ENCODE results near the gene C2orf78.

The C2orf78 gene

DNA sequence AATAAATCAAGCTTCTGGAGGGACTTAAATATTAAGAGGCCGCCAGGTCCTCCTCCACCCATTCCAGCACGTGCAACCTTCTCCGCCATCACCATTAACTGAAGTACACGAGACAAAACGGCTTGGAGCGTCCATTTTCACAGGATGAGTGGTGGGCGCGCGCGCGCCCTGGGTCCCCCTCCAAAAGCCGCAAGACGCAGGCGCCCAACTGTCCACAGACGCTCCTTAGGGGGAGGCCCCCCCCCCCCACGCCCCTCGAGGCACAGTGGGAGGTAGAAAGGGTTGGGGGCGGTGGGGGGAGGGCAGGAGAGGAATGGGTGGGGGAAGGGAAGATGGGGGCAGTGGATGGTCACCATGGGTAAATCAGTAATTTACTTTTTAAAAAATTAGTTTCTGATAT is 34.3 kb downstream of the C2orf78 start:
- Histone ChIP-seq H3K4me1 (no peaks in the 10 kb centered on the region), H3K27ac (no peak overlapping the region), H3K79me2 (no peaks in the 10 kb centered on the region), H3K36me3 (ENCODE audit: control insufficient read depth, insufficient read depth, low read length) (no peaks in the 10 kb centered on the region), H3K9ac (no peak overlapping the region), H3K4me2 (ENCODE audit: low read length) (no peak overlapping the region), H3K27me3 (ENCODE audit: control insufficient read depth, insufficient read depth, low read length) (no peaks in the 10 kb centered on the region), H2AFZ (no peak overlapping the region), H3K9me3 (ENCODE audit: control insufficient read depth, low read length) (no peaks in the 10 kb centered on the region), H3K4me3 (ENCODE audit: low read depth, low read length) (no peak overlapping the region)
- no peak for TF ChIP-seq CTCF (IDR thresholded peaks at IDR 0.05)

DNA sequence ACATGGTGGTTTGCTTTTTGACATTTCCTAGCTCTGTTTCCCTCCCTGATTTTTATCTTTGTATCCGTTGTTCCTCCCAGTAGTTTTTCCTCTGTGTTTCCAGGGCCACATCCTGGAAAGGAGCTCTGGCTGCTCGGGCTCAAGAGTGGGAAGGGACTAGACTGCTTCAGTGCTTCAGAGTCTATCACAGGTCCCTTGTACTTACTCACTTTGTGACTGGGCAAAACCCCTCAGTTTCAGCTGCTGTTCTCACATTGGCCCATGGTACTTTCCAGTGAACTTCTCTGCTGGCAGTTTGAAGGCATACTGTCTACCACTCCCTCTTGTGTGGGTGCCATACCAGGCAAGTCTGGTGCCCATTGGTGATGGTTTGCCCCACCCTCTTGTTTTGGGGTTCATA is 37.2 kb downstream of the C2orf78 start:
- Histone ChIP-seq H3K4me2 (ENCODE audit: low read length) (no peak overlapping the region), H2AFZ (no peak overlapping the region), H3K4me1 (no peaks in the 10 kb centered on the region), H3K79me2 (no peaks in the 10 kb centered on the region), H3K27me3 (ENCODE audit: control insufficient read depth, insufficient read depth, low read length) (no peaks in the 10 kb centered on the region), H3K27ac (no peak overlapping the region), H3K9ac (no peak overlapping the region), H3K9me3 (ENCODE audit: control insufficient read depth, low read length) (no peaks in the 10 kb centered on the region), H3K36me3 (ENCODE audit: control insufficient read depth, insufficient read depth, low read length) (no peaks in the 10 kb centered on the region), H3K4me3 (ENCODE audit: low read depth, low read length) (no peak overlapping the region)
- TF ChIP-seq CTCF (IDR thresholded peaks at IDR 0.05): no peak

DNA sequence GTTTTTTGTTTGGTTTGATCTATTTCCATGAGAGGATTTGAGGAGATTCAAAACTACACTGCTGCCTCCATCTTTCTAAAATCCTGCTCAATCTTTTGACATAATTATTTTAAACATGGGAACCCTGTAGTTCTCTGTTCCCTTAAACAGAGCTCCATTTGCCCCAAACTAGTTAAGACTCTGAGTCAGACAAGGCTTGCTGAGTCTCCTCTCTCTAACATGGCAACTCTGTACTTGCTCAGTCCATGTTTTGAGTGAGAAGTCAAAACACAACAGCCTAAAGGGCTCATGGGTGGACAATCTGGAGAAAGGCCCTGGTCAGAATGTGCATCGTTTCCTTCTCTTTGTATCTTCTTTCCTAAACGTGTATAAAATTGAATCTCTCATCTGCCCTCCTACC is 37.7 kb downstream of the C2orf78 start:
- H3K4me1 ChIP-seq: no peaks in the 10 kb centered on the region
- H3K79me2 ChIP-seq: peaks cover 3% of the 10 kb centered on the region
- H3K9ac ChIP-seq: no peak overlapping the region
- H2AFZ ChIP-seq: no peak overlapping the region
- no peak overlapping the region for H3K4me3 ChIP-seq (ENCODE audit: low read depth, low read length)
- no peaks in the 10 kb centered on the region for H3K9me3 ChIP-seq (ENCODE audit: control insufficient read depth, low read length)
- no peak overlapping the region for H3K4me2 ChIP-seq (ENCODE audit: low read length)
- no peaks in the 10 kb centered on the region for H3K27me3 ChIP-seq (ENCODE audit: control insufficient read depth, insufficient read depth, low read length)
- no peak for TF ChIP-seq CTCF (IDR thresholded peaks at IDR 0.05)
- no peaks in the 10 kb centered on the region for H3K36me3 ChIP-seq (ENCODE audit: control insufficient read depth, insufficient read depth, low read length)
- no peak overlapping the region for H3K27ac ChIP-seq

GRCh38 chr2:73822276-73822675 is 38.3 kb downstream of the C2orf78 start:
- H3K27me3 ChIP-seq (ENCODE audit: control insufficient read depth, insufficient read depth, low read length): no peaks in the 10 kb centered on the region
- no peak overlapping the region for H3K4me3 ChIP-seq (ENCODE audit: low read depth, low read length)
- TF ChIP-seq CTCF (IDR thresholded peaks at IDR 0.05): no peak
- H3K36me3 ChIP-seq (ENCODE audit: control insufficient read depth, insufficient read depth, low read length): no peaks in the 10 kb centered on the region
- no peaks in the 10 kb centered on the region for H3K4me1 ChIP-seq
- no peak overlapping the region for H3K4me2 ChIP-seq (ENCODE audit: low read length)
- peaks cover 3% of the 10 kb centered on the region for H3K79me2 ChIP-seq
- H2AFZ ChIP-seq: no peak overlapping the region
- H3K9ac ChIP-seq: no peak overlapping the region
- H3K27ac ChIP-seq: no peak overlapping the region
- no peaks in the 10 kb centered on the region for H3K9me3 ChIP-seq (ENCODE audit: control insufficient read depth, low read length)

GRCh38 chr2:73822991-73823390 is 39.0 kb downstream of the C2orf78 start:
- Histone ChIP-seq H3K4me3 (ENCODE audit: low read depth, low read length) (no peak overlapping the region), H3K4me2 (ENCODE audit: low read length) (no peak overlapping the region), H3K4me1 (no peaks in the 10 kb centered on the region), H3K27me3 (ENCODE audit: control insufficient read depth, insufficient read depth, low read length) (no peaks in the 10 kb centered on the region), H3K9ac (no peak overlapping the region), H3K9me3 (ENCODE audit: control insufficient read depth, low read length) (no peaks in the 10 kb centered on the region), H2AFZ (no peak overlapping the region), H3K27ac (no peak overlapping the region), H3K79me2 (peaks cover 6% of the 10 kb centered on the region), H3K36me3 (ENCODE audit: control insufficient read depth, insufficient read depth, low read length) (no peaks in the 10 kb centered on the region)
- no peak for TF ChIP-seq CTCF (IDR thresholded peaks at IDR 0.05)
